K562 (cell line): ENCODE data around the gene GABARAP. TPM values are rescaled to one million over a fixed set of nuclear protein-coding genes. Genes with fewer than 3 reads are reported as not detected.

Experiments
- BDP1 ChIP-seq: IDR thresholded peaks from 3 replicates; pipeline ENCODE4 v1.6.1; 2011; ENCODE audit not compliant: insufficient read length, insufficient read depth
- C11orf30 ChIP-seq: fragments of 450-650 bp; IDR thresholded peaks from 2 replicates; pipeline ENCODE4 v1.6.1; 2016; ENCODE audit warnings: low read depth, mild to moderate bottlenecking
- CBFB ChIP-seq: sonication (generic); formaldehyde crosslinking; IDR thresholded peaks from 2 replicates; pipeline ENCODE4 v1.4.0; 2020; ENCODE audit warnings: mild to moderate bottlenecking, missing genetic modification reagents
- CBX8 ChIP-seq: fragments of 200-600 bp; sonication (generic); IDR thresholded peaks from 2 replicates; pipeline ENCODE4 v1.6.1; 2012; ENCODE audit warnings: borderline replicate concordance, mixed run types, low read depth, mild to moderate bottlenecking, moderate library complexity, mixed read lengths, low read length, control low read depth, inconsistent platforms; ENCODE audit not compliant: poor library complexity, severe bottlenecking; ENCODE audit errors: extremely low read depth
- CC2D1A ChIP-seq: fragments of 450-650 bp; IDR thresholded peaks from 2 replicates; pipeline ENCODE4 v1.6.1; 2017; ENCODE audit warnings: mild to moderate bottlenecking
- CREB3L1 ChIP-seq: fragments of 450-650 bp; IDR thresholded peaks from 2 replicates; pipeline ENCODE4 v1.6.1; 2014; ENCODE audit warnings: low read depth, mild to moderate bottlenecking, moderate library complexity, borderline replicate concordance
- HNRNPK ChIP-seq: fragments of 200-400 bp; formaldehyde crosslinking; IDR thresholded peaks from one replicate; pipeline ENCODE4 v1.6.1; 2018; ENCODE audit warnings: mild to moderate bottlenecking, low read depth, low read length; ENCODE audit not compliant: poor library complexity, severe bottlenecking
- LEF1 ChIP-seq: fragments of 450-650 bp; IDR thresholded peaks from 2 replicates; pipeline ENCODE4 v1.6.1; 2016; ENCODE audit warnings: mild to moderate bottlenecking
- MBD2 ChIP-seq: sonication (generic); IDR thresholded peaks from 2 replicates; pipeline ENCODE4 v1.6.1; 2016; ENCODE audit warnings: low read depth, borderline replicate concordance
- MCM5 ChIP-seq: fragments of 450-650 bp; IDR thresholded peaks from 2 replicates; pipeline ENCODE4 v1.6.1; 2016; ENCODE audit warnings: low read depth
- MLLT1 ChIP-seq, 2 experiments: fragments of 450-650 bp; IDR thresholded peaks; 2 replicates each; pipeline ENCODE4 v1.6.1; 2016
- RBBP5 ChIP-seq: fragments of 200-600 bp; sonication (generic); IDR thresholded peaks from 2 replicates; pipeline ENCODE4 v1.6.1; 2012; ENCODE audit warnings: borderline replicate concordance, mild to moderate bottlenecking, low read length, control low read depth, inconsistent platforms; ENCODE audit not compliant: insufficient read depth, poor library complexity, severe bottlenecking
- RNF2 ChIP-seq: sonication (generic); IDR thresholded peaks from 2 replicates; pipeline ENCODE4 v1.6.1; 2016
- SMARCE1 ChIP-seq: fragments of 450-650 bp; IDR thresholded peaks from 2 replicates; pipeline ENCODE4 v1.7.1; 2016; ENCODE audit warnings: mild to moderate bottlenecking
- TAF1 ChIP-seq: IDR thresholded peaks from 2 replicates; pipeline ENCODE4 v1.6.1; 2011; ENCODE audit warnings: mild to moderate bottlenecking, low read length, moderate library complexity; ENCODE audit not compliant: insufficient read depth, control insufficient read depth, severe bottlenecking; ENCODE audit errors: extremely low read depth
- YY1 ChIP-seq, 3 experiments: IDR thresholded peaks; 2 replicates each; pipeline ENCODE4 v1.6.1; 2011; ENCODE audit warnings: low read length in 2 of 3, mild to moderate bottlenecking in 2 of 3, moderate library complexity in 2 of 3, borderline replicate concordance in 1 of 3, control low read depth in 1 of 3, low read depth in 1 of 3; ENCODE audit not compliant: insufficient read depth in 3 of 3, insufficient replicate concordance in 2 of 3, control insufficient read depth in 1 of 3, insufficient read length in 1 of 3; ENCODE audit errors: extremely low read depth in 1 of 3
- ZBTB7A ChIP-seq: IDR thresholded peaks from 2 replicates; pipeline ENCODE4 v1.6.1; 2011; ENCODE audit warnings: low read depth, mild to moderate bottlenecking, low read length, moderate library complexity, borderline replicate concordance; ENCODE audit not compliant: control insufficient read depth
- ZNF280A ChIP-seq: fragments of 450-650 bp; IDR thresholded peaks from 2 replicates; pipeline ENCODE4 v1.6.1; 2018; ENCODE audit warnings: mild to moderate bottlenecking, low read depth; ENCODE audit not compliant: partially characterized antibody
- ZNF347 ChIP-seq: fragments of 450-650 bp; formaldehyde crosslinking; IDR thresholded peaks from 2 replicates; pipeline ENCODE4 v1.4.0; 2020; ENCODE audit warnings: low read depth, mild to moderate bottlenecking, moderate library complexity
- ZNF444 ChIP-seq: fragments of 250-450 bp; sonication (Bioruptor Pico); IDR thresholded peaks from 2 replicates; pipeline ENCODE4 v1.4.0; 2020; ENCODE audit warnings: mild to moderate bottlenecking, moderate library complexity
- polyA plus RNA-seq, 8 experiments: library from polyadenylated mRNA; depleted of rRNA in 4 of 8; stranded (reverse) in 5 of 8; unstranded in 3 of 8; fragments of >200 nt; fragmentation: Nextera tagmentation in 2 of 8; fragmentation: Illumina TruSeq in 1 of 8; extraction: Ambion mirVana in 2 of 8; extraction: Trizol in 1 of 8; gene quantifications; 2 replicates each; pipeline versions ENCODE4 v1.2.1 to v1.2.3, GENCODE V29; 2011 to 2014; ENCODE audit warnings: inconsistent platforms in 1 of 8, missing spikeins in 1 of 8
- total RNA-seq, 7 experiments: library from RNA; depleted of rRNA in 6 of 7; stranded (reverse); fragments of >200 nt in 6 of 7; fragmentation: Illumina TruSeq in 2 of 7; extraction: Trizol in 2 of 7; gene quantifications; 2 replicates each; pipeline versions ENCODE4 v1.2.1 to v1.2.3, GENCODE V29; 2011 to 2021; ENCODE audit warnings: low replicate concordance in 1 of 7

Gene GABARAP
- total and polyA plus RNA-seq, 9 of the 15 experiments (the other 6 are each of a cell fraction or from before 2014, with no cell fraction given): 47.5 to 373 (median 152) TPM

GRCh38 chr17:7251661-7252175, 9.5 kb upstream of the GABARAP start, which contains the start of gene CTDNEP1 (continued):
- TF ChIP-seq ZNF444 (no peak), MCM5 (no peak), YY1 (IDR thresholded peaks at IDR 0.05; ENCODE audit: borderline replicate concordance in 1 of 3, control insufficient read depth in 1 of 3, extremely low read depth in 1 of 3, insufficient read depth in 3 of 3, insufficient read length in 1 of 3, insufficient replicate concordance in 2 of 3, low read depth in 1 of 3, low read length in 2 of 3) (peak; percentile 55 to 94 (median 89)), C11orf30 (peak; percentile 97), ZNF280A (no peak), LEF1 (no peak), CBX8 (no peak), RNF2 (no peak), CC2D1A (no peak), CBFB (no peak), HNRNPK (peak; percentile 98), TAF1 (peak; percentile 39), MLLT1 (IDR thresholded peaks at IDR 0.05) (no peak), ZNF347 (CRISPR knock-in tag) (no peak), RBBP5 (peak; percentile 84), ZBTB7A (0 out of 2 replicates have a peak, but pooled peaks have one; percentile 16), MBD2 (peak; percentile 13; the same call in 1 of the 2 replicates), CREB3L1 (peak; percentile 84), SMARCE1 (no peak), BDP1 (no peak)
